NCI-H187 (cell line): ENCODE data around the gene CPT1A.
A peak's percentile ranks its signal among the peaks of the same experiment; 100 is the strongest.

ENCODE experiments used
- DNase-seq, 2 experiments: peaks; one replicate each; lab custom pipeline; 2025; lab: John Stamatoyannopoulos, UW

Gene CPT1A

GRCh38 chr11:68854273-68854958 is 12.7 kb upstream of the CPT1A start:
- no peak for DNase-seq

GRCh38 chr11:68852628-68853027 is 10.9 kb upstream of the CPT1A start:
- no peak for DNase-seq

GRCh38 chr11:68848429-68848828 is 6.7 kb upstream of the CPT1A start:
- DNase-seq, result no peak

- DNase-seq, result no peak
Observed at GRCh38 chr11:68847395-68847794, 5.7 kb upstream of the CPT1A start.

DNA sequence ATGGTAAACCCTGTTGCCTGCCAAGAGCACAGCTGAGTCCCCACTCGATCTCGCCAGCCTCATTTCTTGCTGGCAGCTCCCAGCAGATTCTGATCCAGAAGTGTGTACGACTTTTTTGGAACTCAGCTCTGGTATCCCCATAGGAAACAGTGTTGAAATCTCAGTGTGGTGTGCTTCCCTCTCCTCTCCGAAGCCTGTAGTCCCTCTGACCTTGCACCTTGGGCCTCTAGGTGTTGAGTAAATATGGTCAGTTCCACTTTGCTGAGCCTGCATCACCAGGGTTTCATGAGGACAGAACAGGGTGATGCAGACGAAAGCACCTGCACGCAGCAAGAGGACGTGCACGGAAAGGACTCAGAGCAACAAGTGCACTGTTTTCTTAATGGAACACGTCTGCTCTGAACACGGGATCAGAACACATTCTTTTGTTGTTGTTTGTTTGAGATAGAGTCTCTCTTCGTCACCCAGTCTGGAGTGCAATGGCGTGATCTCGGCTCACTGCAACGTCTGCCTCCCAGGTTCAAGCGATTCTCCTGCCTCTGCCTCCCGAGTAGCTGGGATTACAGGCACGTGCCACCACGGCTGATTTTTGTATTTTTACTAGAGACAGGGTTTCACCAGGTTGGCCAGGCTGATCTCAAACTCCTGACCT is 3.8 kb upstream of the CPT1A start:
- no peak for DNase-seq

GRCh38 chr11:68844801-68845200 is 3.1 kb upstream of the CPT1A start:
- DNase-seq, result no peak

GRCh38 chr11:68844376-68844775 is 2.7 kb upstream of the CPT1A start:
- DNase-seq, result no peak

DNA sequence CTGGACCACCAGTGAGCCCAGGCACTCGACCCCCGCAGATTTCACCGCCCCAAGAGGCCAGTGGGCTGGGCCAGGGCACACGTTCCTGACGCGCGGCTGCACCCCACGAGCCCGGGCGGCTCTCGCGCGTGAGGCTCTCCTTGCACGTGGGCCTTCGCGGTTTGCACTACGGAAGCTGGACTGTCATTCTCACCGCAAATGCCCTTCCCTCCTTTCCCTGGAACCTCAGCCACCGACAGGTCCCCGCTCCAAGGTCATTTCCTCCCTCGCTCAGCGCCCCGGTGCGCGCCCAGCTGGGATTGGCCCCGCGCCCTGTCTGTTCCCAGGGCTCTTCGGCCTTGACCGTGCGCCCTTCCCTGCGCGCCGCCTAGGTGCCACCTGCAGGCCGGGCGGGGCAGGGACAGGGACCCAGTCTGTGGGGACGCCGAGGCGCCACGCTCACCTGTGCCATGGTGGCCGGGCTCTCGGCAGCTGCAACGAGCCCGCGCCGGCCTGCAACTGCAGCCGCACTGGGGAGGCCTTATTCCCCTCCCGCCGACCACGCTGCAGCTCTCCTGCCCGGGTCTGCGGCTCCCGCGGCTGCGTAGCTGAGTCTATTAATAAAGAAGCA is 2.1 kb upstream of the CPT1A start:
- peak; percentile 4 to 58 for DNase-seq

DNA sequence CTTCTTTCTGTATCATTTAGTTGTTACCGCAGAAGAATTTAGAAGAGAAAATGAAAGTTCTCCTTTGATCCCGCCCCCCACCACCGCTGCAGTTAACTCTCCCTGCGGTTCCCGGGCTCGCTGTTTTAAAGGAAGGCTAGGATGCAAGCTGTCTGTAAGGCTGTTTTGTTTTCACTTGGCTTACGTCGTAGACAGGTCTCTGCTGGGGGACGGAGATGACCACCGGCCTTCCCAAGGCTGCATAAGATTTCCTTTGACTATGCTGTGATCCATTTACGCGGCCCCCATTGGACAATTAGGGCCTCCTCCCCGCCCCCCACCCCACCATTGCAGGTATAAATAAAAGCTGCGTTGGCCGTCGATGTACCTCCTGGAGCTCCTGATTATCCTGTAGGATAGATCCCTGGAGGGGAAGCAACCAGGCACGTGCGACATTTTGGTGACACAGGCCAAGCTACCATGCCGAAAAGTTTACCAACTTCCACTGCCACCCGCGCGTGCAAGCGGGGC is 1.4 kb upstream of the CPT1A start:
- DNase-seq, result no peak

- no peak for DNase-seq
Observed at GRCh38 chr11:68842427-68843051, 823 bp upstream of the CPT1A start.

- DNase-seq, result no peak
Observed at GRCh38 chr11:68840661-68841653, 759 bp downstream of the CPT1A start.

DNA sequence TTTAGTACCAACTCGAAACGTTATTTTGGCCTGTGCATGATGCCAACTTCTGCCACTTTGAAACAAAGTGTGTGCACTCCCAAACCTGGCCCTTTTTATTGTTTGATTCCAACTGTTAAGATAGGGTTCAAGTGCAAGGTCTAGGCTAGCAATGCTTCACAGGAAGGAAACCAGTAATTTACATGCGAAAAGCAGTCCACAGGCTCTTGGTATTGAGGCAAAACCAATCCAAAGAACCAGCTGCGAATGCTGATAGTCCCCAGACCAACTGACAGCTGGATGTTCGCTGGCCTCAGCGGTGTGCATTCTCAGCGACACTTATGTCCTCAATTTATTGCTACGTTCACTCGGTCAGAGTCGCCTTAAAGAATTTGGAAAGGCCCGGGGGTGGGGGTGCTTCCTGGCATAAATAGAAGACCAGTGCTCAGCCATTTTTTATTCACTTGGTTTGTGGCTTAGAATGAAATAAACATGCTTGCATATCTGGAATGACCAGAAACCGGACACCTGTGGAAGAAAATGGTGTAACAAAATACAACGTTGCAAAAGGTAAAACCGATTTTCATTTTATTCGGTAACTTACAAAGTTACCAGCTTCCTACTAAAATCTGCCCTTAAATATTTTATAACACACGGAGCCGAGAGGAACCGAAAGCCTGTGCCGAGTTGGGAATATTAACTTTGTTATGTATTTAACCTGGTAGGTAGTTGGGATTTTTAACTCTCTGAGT is 1.6 kb downstream of the CPT1A start:
- no peak for DNase-seq

DNA sequence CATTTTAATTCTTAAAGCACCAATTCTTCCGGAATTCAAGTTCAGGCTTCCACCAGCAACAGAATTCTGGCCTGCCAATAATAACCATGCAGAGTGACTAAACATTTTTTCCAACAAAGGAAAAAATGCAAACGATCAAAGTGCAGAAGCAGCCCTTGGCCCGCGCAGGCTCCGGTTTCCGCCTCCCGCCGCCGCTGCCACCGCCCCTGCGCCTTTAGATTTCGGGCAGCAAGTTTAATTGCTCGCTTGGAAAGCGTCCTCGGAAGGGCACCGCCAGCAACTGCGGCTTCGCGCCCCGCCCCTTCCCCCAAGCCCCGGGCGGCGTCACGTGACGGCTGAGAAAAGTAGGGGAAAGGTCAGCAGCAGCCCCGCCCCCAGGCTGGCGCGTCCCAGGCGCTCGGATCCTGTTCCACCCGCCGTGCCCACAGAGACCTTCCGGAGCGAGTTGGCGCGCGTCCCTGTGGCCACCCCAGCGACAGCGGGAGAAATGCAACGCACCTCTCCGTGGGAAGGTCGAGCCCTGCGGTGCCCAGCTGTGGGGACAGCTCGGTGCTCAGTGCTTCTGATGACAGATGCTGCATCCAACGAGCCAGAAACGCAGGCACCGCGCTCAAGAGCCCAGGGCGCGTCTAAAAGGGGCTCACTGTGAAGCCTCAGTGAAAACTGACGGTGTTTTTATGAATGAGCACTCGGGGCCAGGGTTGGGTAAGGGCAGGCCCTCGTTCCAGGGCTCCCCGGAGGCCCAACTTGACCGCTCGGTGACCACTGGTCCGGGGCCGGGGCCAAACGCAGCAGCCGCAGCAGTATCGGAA is 2.5 kb downstream of the CPT1A start:
- DNase-seq, result peak; percentile 59 to 75

DNA sequence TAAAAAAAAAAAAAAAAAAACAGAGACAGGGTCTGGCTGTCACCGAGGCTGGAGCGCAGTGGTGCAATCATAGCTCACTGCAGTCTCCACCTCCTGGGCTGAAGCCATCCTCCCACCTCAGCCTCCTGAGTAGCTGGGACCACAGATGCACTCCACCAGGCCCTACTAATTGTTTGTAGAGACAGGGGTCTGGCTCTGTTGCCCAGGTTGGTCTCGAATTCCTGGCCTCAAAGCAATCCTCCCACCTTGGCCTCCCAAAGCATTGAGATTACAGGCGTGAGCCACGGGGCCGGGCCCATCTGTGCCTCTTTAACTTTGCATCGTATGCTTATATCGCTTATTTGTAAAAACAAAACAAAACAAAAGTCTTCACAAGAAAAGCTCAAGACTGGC is 3.1 kb downstream of the CPT1A start:
- DNase-seq, result no peak

GRCh38 chr11:68837583-68838571 is 3.8 kb downstream of the CPT1A start:
- DNase-seq, result no peak

DNA sequence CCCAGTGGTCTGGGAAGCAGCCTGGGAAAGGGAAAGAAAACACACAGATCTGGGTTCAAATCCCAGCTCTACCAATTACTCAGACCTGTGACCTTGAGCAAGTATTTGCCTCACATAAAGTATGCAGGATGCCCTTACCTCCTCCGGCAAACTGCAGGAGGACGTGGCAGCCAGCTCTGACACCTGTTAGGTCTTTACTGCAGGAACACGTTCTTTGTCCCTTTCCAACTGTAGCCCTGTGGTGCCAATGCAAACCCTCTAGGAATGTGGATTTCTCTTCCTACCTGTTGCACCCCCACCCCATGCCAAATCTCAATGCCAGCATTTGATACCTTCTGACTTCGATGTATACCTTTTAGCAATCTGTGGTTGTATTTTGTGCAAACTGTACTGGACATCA is 6.0 kb downstream of the CPT1A start:
- no peak for DNase-seq

DNA sequence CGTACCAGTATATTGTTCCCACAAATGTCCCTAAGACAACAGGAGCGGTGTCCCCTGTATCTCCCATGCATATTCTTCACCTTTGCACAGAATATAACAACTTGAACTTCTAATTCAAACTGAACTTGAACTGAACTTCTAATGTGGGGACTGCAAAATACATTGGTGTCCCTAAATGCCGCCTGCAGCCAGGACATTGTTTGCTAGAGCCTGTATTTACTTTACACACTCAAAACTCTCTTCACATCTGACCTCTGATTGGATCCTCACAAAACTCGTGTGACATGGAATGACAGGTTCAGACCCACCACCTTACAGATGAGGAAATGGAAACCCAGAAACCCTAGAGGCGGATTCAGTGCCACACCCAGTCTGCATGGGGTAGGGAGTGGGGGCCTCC is 6.4 kb downstream of the CPT1A start:
- DNase-seq, result no peak

DNA sequence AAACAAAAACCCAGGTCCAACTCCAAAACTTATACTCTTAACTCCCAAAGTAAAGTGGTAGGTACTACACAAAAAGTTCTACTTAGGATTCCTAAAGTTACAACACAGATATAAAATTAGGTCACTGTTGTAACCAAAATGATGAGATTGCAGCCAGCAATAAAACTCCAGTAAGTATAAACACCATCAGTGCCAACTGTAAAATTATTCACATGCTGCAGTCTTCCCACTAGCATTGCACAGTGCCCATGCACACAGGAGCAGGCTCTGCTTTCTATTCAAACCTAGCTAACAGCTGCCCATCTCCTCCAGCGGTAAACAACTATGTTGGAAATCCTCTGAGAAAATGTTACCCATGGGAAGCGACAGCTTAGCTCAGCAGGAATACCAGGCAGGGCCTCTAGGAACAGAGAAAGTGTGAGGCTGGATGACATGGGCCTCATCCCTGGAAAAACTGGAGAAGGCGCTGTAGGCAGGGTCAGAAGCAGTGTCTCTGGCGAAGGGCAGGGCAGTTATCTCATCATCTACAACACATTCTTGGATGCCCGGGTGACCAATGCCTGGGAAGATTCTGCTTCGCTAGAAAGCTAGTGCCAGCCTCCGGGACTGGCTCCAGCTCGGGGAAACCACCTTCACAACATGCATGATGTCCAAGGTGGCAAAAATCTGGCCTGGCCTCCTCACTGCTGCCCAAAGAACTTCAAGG is 9.1 kb downstream of the CPT1A start:
- no peak for DNase-seq
